Left cardiac atrium (tissue), 4 donors: Measurements from ENCODE around the gene CADPS2. TPM values are rescaled to one million over a fixed set of nuclear protein-coding genes. Genes with fewer than 3 reads are reported as not detected.

Experiments used
- ATAC-seq, 2 donors: fragments of 200-7000 bp; cut with Tn5 transposase; one replicate each; pipeline ENCODE4 v1.9.1; 2020; ENCODE audit warnings: mild to moderate bottlenecking in 2 of 2, moderate library complexity in 2 of 2
- DNase-seq: peaks from one replicate; pipeline ENCODE4 v3.0.0-alpha.2; 2020
- intact Hi-C, 2 donors: fragments of 100-400 bp; cut with DNase I; formaldehyde crosslinking; loops; one replicate each; pipeline versions ENCODE4 v1.14.1 to v1.15.1; 2022 to 2023
- long read RNA-seq: library from polyadenylated mRNA; unstranded; transcript quantifications from one replicate; pipeline ENCODE4 v2.0.0, GENCODE V29; 2021
- total RNA-seq, 2 donors: library from RNA; stranded (reverse); fragmentation: NEBNext Ultra II Directional; extraction: Animal tissue kit (Norgen Biotek cat#: 25700); gene quantifications; one replicate each; pipeline ENCODE4 v1.2.1, GENCODE V29; 2021
- donor health status: DM: no; HTN: yes; CAD: no.
- donor health status: DM: no; HTN: yes; CAD: no; lungs with severe emphysema.
- donor health status: DM: yes; HTN: yes; CAD: no.
- donor health status: Dilated cardiomyopathy.

CADPS2 gene
- 10 to 100 TPM; 11.5 to 14.4 TPM for total RNA-seq
- long read RNA-seq, partial matches to known transcripts, result 0 of 2 reads
- long read RNA-seq, other reads (novel, unspliced or antisense), result 2 of 2 reads

- ATAC-seq (peak; percentile 94 to 97), DNase-seq (peak; percentile 88)
- intact Hi-C loops, result loop anchor here in 1 of 2 donors (5.0 kb wide), 1 partner anchor 84 kb away; no protein-coding TSS in a partner anchor
These were observed at the start of gene CADPS2 for GRCh38 chr7:122886357-122887081. TSS of gene CADPS2 (minus strand) at chr7:122886460. CDS start at chr7:122886337, 123 bp downstream.

- ATAC-seq (no peak), DNase-seq (no peak)
- intact Hi-C loops, result no loop called here
These were observed 49.4 kb upstream of the CADPS2 start for GRCh38 chr7:122935620-122936019.

GRCh38 chr7:122919643-122920181, 33.5 kb upstream of the CADPS2 start:
- ATAC-seq (no peak), DNase-seq (no peak)
- intact Hi-C loops, result no loop called here

GRCh38 chr7:122914812-122915211, 28.6 kb upstream of the CADPS2 start:
- intact Hi-C loops, result no loop called here
- DNase-seq, result no peak
- ATAC-seq, result no peak

GRCh38 chr7:122913608-122914007, 27.3 kb upstream of the CADPS2 start:
- DNase-seq, result no peak
- intact Hi-C loops, result no loop called here
- ATAC-seq, result no peak

- DNase-seq (no peak), ATAC-seq (no peak)
- intact Hi-C loops, result no loop called here
These were observed 16.7 kb upstream of the CADPS2 start for GRCh38 chr7:122902751-122903495.

DNA sequence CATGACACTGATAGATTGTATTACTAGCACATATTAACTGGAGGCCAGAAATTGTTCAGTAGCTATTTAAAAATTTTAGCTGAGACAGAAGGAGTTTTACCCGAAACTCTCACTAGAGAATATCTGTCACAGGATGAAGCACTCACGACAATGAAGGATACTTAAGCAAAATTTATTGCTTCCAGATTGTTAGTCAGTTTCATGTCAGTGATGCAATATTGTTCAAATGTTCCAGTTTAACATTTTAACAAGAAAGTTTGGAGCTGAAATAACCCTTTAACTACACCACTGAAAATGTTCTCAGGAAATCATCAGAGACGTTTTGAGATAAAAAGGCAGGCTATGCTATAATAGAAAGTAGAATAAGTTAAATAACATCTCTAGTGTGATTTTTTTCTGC, 15.0 kb upstream of the CADPS2 start:
- ATAC-seq, result no peak
- intact Hi-C loops, result no loop called here

DNA sequence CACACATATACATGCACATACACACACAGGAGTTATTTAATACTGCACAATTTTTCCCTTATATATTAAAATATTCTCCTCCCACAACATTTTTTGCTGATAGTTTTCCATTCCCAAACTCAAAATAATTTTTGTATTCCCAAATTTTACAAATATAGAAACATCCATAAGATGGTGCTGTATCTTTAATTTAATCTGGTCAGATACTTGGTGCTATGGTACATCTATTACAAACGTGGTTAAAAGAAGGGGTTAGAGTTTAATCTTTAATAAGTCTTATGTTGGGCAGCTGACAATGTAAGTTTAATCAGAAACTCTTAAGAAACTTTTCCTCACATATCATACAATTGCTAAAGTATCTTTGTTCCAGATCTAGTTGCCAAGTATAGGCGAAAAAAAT, 10.2 kb upstream of the CADPS2 start:
- intact Hi-C loops, result loop anchor here in 1 of 2 donors (5.0 kb wide), 1 partner anchor 256 kb away; no protein-coding TSS in a partner anchor
- DNase-seq, result no peak
- ATAC-seq, result no peak

More for the DNA sequence above, 15.0 kb upstream of the CADPS2 start:
- no peak for DNase-seq

GRCh38 chr7:122893486-122893885, 7.2 kb upstream of the CADPS2 start:
- DNase-seq (no peak), ATAC-seq (no peak)
- intact Hi-C loops, result no loop called here

GRCh38 chr7:122889116-122889515, 2.9 kb upstream of the CADPS2 start:
- ATAC-seq (no peak), DNase-seq (no peak)
- intact Hi-C loops, result loop anchor here in 1 of 2 donors (5.0 kb wide), 1 partner anchor 87 kb away; no protein-coding TSS in a partner anchor

- ATAC-seq (no peak), DNase-seq (no peak)
- intact Hi-C loops, result loop anchor here in 1 of 2 donors (5.0 kb wide), 1 partner anchor 86 kb away; no protein-coding TSS in a partner anchor
These were observed 1.6 kb upstream of the CADPS2 start for GRCh38 chr7:122887848-122888247.

DNA sequence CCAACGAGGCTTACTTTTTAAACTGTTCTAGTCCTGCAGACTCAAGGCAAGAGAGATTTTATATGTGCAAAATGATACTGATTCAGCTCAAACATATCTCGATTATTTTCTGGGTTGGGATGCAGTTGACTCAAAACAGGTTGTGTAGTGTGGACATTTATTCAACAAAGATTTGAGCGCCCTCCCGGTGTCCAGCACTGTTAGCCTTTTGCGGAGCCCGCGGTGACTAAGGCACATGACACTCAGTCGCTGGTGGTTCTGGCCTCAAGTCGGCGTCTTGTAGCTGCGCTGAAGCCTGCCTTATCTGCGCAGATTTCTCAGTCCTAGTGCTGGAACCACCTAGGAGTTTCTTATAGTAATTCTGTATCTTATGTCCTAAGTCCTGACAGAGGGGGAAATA, 938 bp upstream of the CADPS2 start:
- DNase-seq (peak; percentile 79), ATAC-seq (peak; percentile 62 to 73)
- intact Hi-C loops, result loop anchor here in 1 of 2 donors (5.0 kb wide), 1 partner anchor 85 kb away; no protein-coding TSS in a partner anchor

GRCh38 chr7:122885583-122886356, 490 bp downstream of the CADPS2 start:
- DNase-seq, result peak; percentile 59
- intact Hi-C loops, result loop anchor here in 1 of 2 donors (5.0 kb wide), 1 partner anchor 83 kb away; no protein-coding TSS in a partner anchor
- peak; percentile 54 to 68 for ATAC-seq

DNA sequence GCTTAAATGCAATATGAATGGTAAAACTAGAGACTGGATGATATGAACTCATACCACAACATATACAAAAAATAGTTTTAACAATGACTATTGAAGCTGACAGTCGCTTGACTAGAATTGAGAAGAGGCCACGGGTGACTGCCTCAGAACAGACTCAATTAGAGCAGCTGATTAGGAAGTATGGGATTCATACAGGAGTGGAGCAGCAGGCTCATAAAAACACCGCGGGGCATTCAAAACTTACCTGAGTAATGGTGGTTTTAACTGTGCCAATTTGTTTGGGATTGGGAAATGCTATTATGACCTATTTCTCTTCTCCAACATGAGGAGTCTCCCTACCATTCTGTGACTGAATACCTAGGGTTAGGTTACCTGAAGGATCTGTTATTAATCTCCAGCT, 2.1 kb downstream of the CADPS2 start:
- DNase-seq (no peak), ATAC-seq (no peak)
- intact Hi-C loops, result no loop called here

GRCh38 chr7:122883049-122883680, 3.1 kb downstream of the CADPS2 start:
- intact Hi-C loops, result no loop called here
- ATAC-seq, result no peak

DNA sequence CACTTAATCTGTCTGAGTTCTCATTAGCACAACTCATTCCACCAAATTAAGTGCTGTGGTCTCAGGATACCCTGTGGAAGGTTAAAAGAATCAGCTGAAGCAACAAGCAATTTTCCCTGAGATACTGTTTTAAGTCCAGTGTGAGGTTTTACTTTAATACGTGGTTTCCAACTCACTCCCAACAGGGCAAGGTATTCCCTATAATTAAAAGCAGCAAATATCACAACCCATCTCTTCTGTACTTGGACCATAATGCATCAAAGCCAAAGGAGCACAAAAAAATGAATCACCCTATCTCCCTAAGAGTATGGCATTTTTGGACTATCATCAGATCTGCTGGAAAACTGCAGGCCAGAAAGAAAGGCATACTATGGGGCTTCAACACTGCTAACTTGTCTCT, 4.9 kb downstream of the CADPS2 start:
- no peak for ATAC-seq
- no peak for DNase-seq
- intact Hi-C loops, result no loop called here

More at GRCh38 chr7:122883049-122883680, 3.1 kb downstream of the CADPS2 start:
- DNase-seq, result no peak

GRCh38 chr7:122869260-122869659, 17.0 kb downstream of the CADPS2 start:
- intact Hi-C loops, result no loop called here
- DNase-seq (no peak), ATAC-seq (no peak)

GRCh38 chr7:122867471-122867980, 18.7 kb downstream of the CADPS2 start:
- intact Hi-C loops, result no loop called here
- ATAC-seq, result no peak
- no peak for DNase-seq
